Left renal pelvis (tissue), 4 donors: ENCODE measurements around the gene TMEM129. TPM values are rescaled to one million over a fixed set of nuclear protein-coding genes. Genes with fewer than 3 reads are reported as not detected.

Experiments used
- DNase-seq, 4 donors: peaks; one replicate each; pipeline ENCODE4 v3.0.0-alpha.2; 2013; ENCODE audit warnings: low read depth in 4 of 4, low spot score in 3 of 4
- polyA plus RNA-seq, 4 donors: library from polyadenylated mRNA; unstranded; fragments of 120-200 nt; gene quantifications; one replicate each; pipeline ENCODE4 v1.2.1, GENCODE V29; 2013; ENCODE audit not compliant: insufficient read length in 4 of 4

The TMEM129 gene
- 10 to 100 TPM; 34.4 to 52.6 (median 37.3) TPM for polyA plus RNA-seq

- DNase-seq = peak; percentile 84 to 86 (median 86)
Measured at GRCh38 chr4:1721003-1721665, at the start of gene TMEM129, which contains the start of gene TACC3. TSS of gene TMEM129 (minus strand) at chr4:1721323. CDS start at chr4:1720837, 486 bp downstream. TSS of gene TACC3 (plus strand) at chr4:1721521. CDS start at chr4:1723422, 1,901 bp downstream.

- no peak for DNase-seq
Measured at GRCh38 chr4:1770791-1771231, 49.7 kb upstream of the TMEM129 start.

- no peak for DNase-seq
Measured at GRCh38 chr4:1770245-1770644, 49.1 kb upstream of the TMEM129 start.

GRCh38 chr4:1769692-1770091, 48.6 kb upstream of the TMEM129 start:
- DNase-seq = no peak

GRCh38 chr4:1768367-1769034, 47.4 kb upstream of the TMEM129 start:
- no peak for DNase-seq

- no peak for DNase-seq
Measured at GRCh38 chr4:1767770-1768366, 46.7 kb upstream of the TMEM129 start.

GRCh38 chr4:1767061-1767769, 46.1 kb upstream of the TMEM129 start:
- DNase-seq = no peak

GRCh38 chr4:1766106-1767060, 45.3 kb upstream of the TMEM129 start:
- DNase-seq = no peak

- no peak for DNase-seq
Measured at GRCh38 chr4:1765409-1766072, 44.4 kb upstream of the TMEM129 start.

- no peak for DNase-seq
Measured at GRCh38 chr4:1764670-1765069, 43.5 kb upstream of the TMEM129 start.

- no peak for DNase-seq
Measured at GRCh38 chr4:1763550-1764080, 42.5 kb upstream of the TMEM129 start.

GRCh38 chr4:1763070-1763549, 42.0 kb upstream of the TMEM129 start:
- DNase-seq = no peak

GRCh38 chr4:1762264-1763010, 41.3 kb upstream of the TMEM129 start:
- DNase-seq = no peak

GRCh38 chr4:1761130-1761689, 40.1 kb upstream of the TMEM129 start:
- no peak for DNase-seq

GRCh38 chr4:1760521-1761071, 39.5 kb upstream of the TMEM129 start:
- DNase-seq = no peak

GRCh38 chr4:1759818-1760223, 38.7 kb upstream of the TMEM129 start:
- DNase-seq = no peak

GRCh38 chr4:1759170-1759817, 38.2 kb upstream of the TMEM129 start:
- DNase-seq = no peak
